ENCODE data around the gene RASGRP2.

- TF ChIP-seq POLR2A (IDR thresholded peaks at IDR 0.05) (no peak), CTCF (IDR thresholded peaks at IDR 0.05) (no peak)
These were observed 22.1 kb upstream of the RASGRP2 start for GRCh38 chr11:64765851-64766665.
